Spleen (tissue), 11 donors: ENCODE measurements around the gene ITSN1. TPM values are rescaled to one million over a fixed set of nuclear protein-coding genes. Genes with fewer than 3 reads are reported as not detected.
A peak's percentile ranks its signal among the peaks of the same experiment; 100 is the strongest.

Experiments used
- DNase-seq: peaks from one replicate; pipeline ENCODE4 v3.0.0-alpha.2; 2020
- H3K27ac ChIP-seq, 8 donors: fragments of 200-600 bp; sonication (generic) in 7 of 8; 1 replicate in 4 of 8; 2 replicates in 4 of 8; pipeline versions ENCODE4 v1.5.0 to v1.8.0; 2016 to 2021; ENCODE audit warnings: inconsistent platforms in 4 of 8, mild to moderate bottlenecking in 4 of 8, moderate library complexity in 1 of 8
- H3K27me3 ChIP-seq, 7 donors: fragments of 200-600 bp; sonication (generic) in 6 of 7; replicated peaks in 1 of 7; 1 replicate in 4 of 7; 2 replicates in 3 of 7; pipeline versions ENCODE4 v1.5.0 to v1.8.0; 2016 to 2021; ENCODE audit warnings: inconsistent platforms in 3 of 7, mild to moderate bottlenecking in 1 of 7
- H3K36me3 ChIP-seq, 6 donors: fragments of 200-600 bp; sonication (generic) in 5 of 6; 1 replicate in 4 of 6; 2 replicates in 2 of 6; pipeline versions ENCODE4 v1.5.0 to v1.8.0; 2016 to 2021; ENCODE audit warnings: inconsistent platforms in 2 of 6
- H3K4me1 ChIP-seq, 6 donors: fragments of 200-600 bp; sonication (generic) in 5 of 6; 1 replicate in 3 of 6; 2 replicates in 3 of 6; pipeline versions ENCODE4 v1.5.0 to v1.8.0; 2016 to 2021; ENCODE audit warnings: inconsistent platforms in 3 of 6
- H3K4me3 ChIP-seq, 8 donors: fragments of 200-600 bp; sonication (generic) in 7 of 8; 1 replicate in 4 of 8; 2 replicates in 4 of 8; pipeline versions ENCODE4 v1.5.0 to v1.8.0; 2016 to 2021; ENCODE audit warnings: inconsistent platforms in 4 of 8, mild to moderate bottlenecking in 4 of 8, moderate library complexity in 2 of 8
- H3K9me3 ChIP-seq, 8 donors: fragments of 200-600 bp; sonication (generic) in 7 of 8; 1 replicate in 4 of 8; 2 replicates in 4 of 8; pipeline versions ENCODE4 v1.5.0 to v1.8.0; 2016 to 2021; ENCODE audit warnings: inconsistent platforms in 4 of 8
- POLR2A ChIP-seq, 3 donors: fragments of 450-650 bp; IDR thresholded peaks; one replicate each; pipeline ENCODE4 v1.5.1; 2017; ENCODE audit warnings: antibody characterized with exemption in 3 of 3, mild to moderate bottlenecking in 1 of 3
- POLR2AphosphoS5 ChIP-seq, 3 donors: sonication (generic); formaldehyde crosslinking; IDR thresholded peaks; one replicate each; pipeline ENCODE4 v1.5.1; 2017; ENCODE audit warnings: antibody characterized with exemption in 3 of 3
- WGBS, 5 donors: extraction: QIAGEN DNeasy Blood & Tissue Kit in 3 of 5; methylation state at CpG; one replicate each; pipeline versions ENCODE4 v1.1.5 to v1.1.7; 2013 to 2018; 5-methylcytosine and 5-hydroxymethylcytosine counted together
- intact Hi-C: fragments of 100-400 bp; cut with DNase I; formaldehyde crosslinking; loops from one replicate; pipeline ENCODE4 v1.15.0; 2023; ENCODE audit warnings: low total_unique reads
- polyA plus RNA-seq, 3 donors: library from polyadenylated mRNA; stranded (reverse); fragments of 200-250 nt; gene quantifications; one replicate each; pipeline ENCODE4 v1.2.1, GENCODE V29; 2013
- total RNA-seq, 7 donors: library from RNA; depleted of rRNA in 3 of 7; stranded (reverse); fragments of >200 nt in 3 of 7; fragmentation: NEBNext Ultra II Directional in 4 of 7; extraction: Animal tissue kit (Norgen Biotek cat#: 25700) in 4 of 7; gene quantifications; one replicate each; pipeline versions ENCODE4 v1.1.0 to v1.2.1, GENCODE V29; 2016 to 2021
- TF ChIP-seq, protein P1 (sequence below), 11 experiments: fragments of 200-600 bp in 7 of 11; fragments of 450-650 bp in 4 of 11; sonication (generic) in 4 of 11; IDR thresholded peaks in 8 of 11; conservative IDR thresholded peaks in 3 of 11; 1 replicate in 7 of 11; 2 replicates in 4 of 11; pipeline versions ENCODE4 v1.4.0 to v1.8.0; 2016 to 2021; ENCODE audit warnings: antibody characterized with exemption in 11 of 11, inconsistent platforms in 4 of 11, mild to moderate bottlenecking in 1 of 11
- donor health status: healthy with polysubstance abuse.
- donor health status: DM: no; HTN: no; CAD: no; lungs with moderate emphysema.
- donor health status: DM: no; HTN: no; CAD: no.
- donor health status: Bipolar disorder and iron deficiency.
- donor health status: healthy.
- donor health status: DM: no; HTN: no; CAD: no.
- donor health status: DM: yes; HTN: yes; CAD: no.

Gene ITSN1
- total and polyA plus RNA-seq, 10 donors, result 4.1 to 89.0 (median 42.6) TPM

DNA sequence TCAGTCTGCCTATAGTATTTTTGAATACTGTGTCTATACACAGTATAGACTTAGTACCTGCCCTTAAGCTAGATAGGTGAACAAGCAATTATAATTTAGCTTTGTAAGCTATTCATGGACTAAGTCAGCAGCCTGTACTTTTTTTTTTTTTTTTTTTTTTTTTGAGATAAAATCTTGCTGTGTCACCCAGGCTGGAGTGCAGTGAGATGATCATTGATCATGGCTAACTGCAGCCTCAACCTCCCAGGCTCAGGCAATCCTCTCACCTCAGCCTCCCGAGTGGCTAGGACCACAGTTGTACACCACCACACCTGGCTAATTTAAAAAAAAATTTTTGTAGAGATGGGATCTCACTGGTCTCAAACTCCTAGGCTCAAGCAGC, 17.3 kb downstream of the ITSN1 start:
- intact Hi-C loops, result no loop called here
- DNase-seq, result no peak
- H3K9me3 ChIP-seq, result peaks cover 0 to 4% (median 0%) of the 10 kb centered on the region in 8 donors
- 76 to 100% (median 89%) methylated on average over 1 of the region's 1 CpG for WGBS, 5 donors
- H3K27me3 ChIP-seq, result no peaks in the 10 kb centered on the region
- H3K4me3 ChIP-seq, result no peak overlapping the region
- no peaks in the 10 kb centered on the region for H3K36me3 ChIP-seq
- TF ChIP-seq POLR2AphosphoS5 (IDR thresholded peaks at IDR 0.05), result no peak
- no peak for TF ChIP-seq POLR2A (IDR thresholded peaks at IDR 0.05)
- TF ChIP-seq, protein P1, sequence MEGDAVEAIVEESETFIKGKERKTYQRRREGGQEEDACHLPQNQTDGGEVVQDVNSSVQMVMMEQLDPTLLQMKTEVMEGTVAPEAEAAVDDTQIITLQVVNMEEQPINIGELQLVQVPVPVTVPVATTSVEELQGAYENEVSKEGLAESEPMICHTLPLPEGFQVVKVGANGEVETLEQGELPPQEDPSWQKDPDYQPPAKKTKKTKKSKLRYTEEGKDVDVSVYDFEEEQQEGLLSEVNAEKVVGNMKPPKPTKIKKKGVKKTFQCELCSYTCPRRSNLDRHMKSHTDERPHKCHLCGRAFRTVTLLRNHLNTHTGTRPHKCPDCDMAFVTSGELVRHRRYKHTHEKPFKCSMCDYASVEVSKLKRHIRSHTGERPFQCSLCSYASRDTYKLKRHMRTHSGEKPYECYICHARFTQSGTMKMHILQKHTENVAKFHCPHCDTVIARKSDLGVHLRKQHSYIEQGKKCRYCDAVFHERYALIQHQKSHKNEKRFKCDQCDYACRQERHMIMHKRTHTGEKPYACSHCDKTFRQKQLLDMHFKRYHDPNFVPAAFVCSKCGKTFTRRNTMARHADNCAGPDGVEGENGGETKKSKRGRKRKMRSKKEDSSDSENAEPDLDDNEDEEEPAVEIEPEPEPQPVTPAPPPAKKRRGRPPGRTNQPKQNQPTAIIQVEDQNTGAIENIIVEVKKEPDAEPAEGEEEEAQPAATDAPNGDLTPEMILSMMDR (IDR thresholded peaks at IDR 0.05 in 8 of 11, conservative IDR thresholded peaks at IDR 0.05 in 3 of 11), result no peak
- H3K27ac ChIP-seq, result peak overlapping the region in 3 of 8 donors; percentile 12 to 81 (median 32)
- H3K4me1 ChIP-seq, result peaks cover 14 to 57% (median 34%) of the 10 kb centered on the region in 6 donors

- peaks cover 0 to 4% (median 0%) of the 10 kb centered on the region in 8 donors for H3K9me3 ChIP-seq
- peak overlapping the region in 2 of 8 donors; percentile 32 to 43 for H3K27ac ChIP-seq
- WGBS, 5 donors, result 73 to 89% (median 85%) methylated on average over 1 of the region's 1 CpG
- no peak for DNase-seq
- intact Hi-C loops, result no loop called here
- H3K4me3 ChIP-seq, result no peak overlapping the region
- H3K36me3 ChIP-seq, result no peaks in the 10 kb centered on the region
- no peak for TF ChIP-seq POLR2AphosphoS5 (IDR thresholded peaks at IDR 0.05)
- TF ChIP-seq POLR2A (IDR thresholded peaks at IDR 0.05), result no peak
- TF ChIP-seq, protein P1 (IDR thresholded peaks at IDR 0.05 in 8 of 11, conservative IDR thresholded peaks at IDR 0.05 in 3 of 11), result no peak
- no peaks in the 10 kb centered on the region for H3K27me3 ChIP-seq
- peaks cover 14 to 49% (median 27%) of the 10 kb centered on the region in 6 donors for H3K4me1 ChIP-seq
Measured at GRCh38 chr21:33660406-33660805, 18.1 kb downstream of the ITSN1 start.

DNA sequence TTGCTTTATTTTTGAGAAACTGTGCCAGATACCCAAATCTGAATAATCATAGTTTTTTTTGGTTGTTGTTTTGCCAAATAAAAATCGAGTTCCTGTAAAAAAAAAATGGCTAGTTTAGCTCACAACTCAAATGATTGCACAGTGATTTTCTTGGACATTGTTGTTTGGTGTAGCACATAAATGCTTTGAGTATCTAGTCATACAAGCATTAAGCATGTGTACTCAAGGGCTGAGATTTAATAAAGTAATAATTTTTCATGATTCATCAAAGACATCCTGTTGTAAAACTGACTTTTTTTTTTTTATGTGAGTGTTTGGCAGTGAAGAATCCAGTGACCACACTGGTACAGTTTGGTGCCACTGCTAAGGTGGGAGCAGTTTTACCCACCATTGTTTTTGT, 18.8 kb downstream of the ITSN1 start:
- DNase-seq, result no peak
- intact Hi-C loops, result no loop called here
- Histone ChIP-seq H3K4me1 (peaks cover 7 to 46% (median 21%) of the 10 kb centered on the region in 6 donors), H3K4me3 (no peak overlapping the region), H3K27ac (no peak overlapping the region), H3K36me3 (no peaks in the 10 kb centered on the region), H3K9me3 (peaks cover 0 to 4% (median 0%) of the 10 kb centered on the region in 8 donors), H3K27me3 (no peaks in the 10 kb centered on the region)
- 78 to 85% (median 82%) methylated on average over 1 of the region's 1 CpG for WGBS, 5 donors
- TF ChIP-seq POLR2A (IDR thresholded peaks at IDR 0.05) (no peak), POLR2AphosphoS5 (IDR thresholded peaks at IDR 0.05) (no peak)
- TF ChIP-seq, protein P1 (IDR thresholded peaks at IDR 0.05 in 8 of 11, conservative IDR thresholded peaks at IDR 0.05 in 3 of 11), result no peak

DNA sequence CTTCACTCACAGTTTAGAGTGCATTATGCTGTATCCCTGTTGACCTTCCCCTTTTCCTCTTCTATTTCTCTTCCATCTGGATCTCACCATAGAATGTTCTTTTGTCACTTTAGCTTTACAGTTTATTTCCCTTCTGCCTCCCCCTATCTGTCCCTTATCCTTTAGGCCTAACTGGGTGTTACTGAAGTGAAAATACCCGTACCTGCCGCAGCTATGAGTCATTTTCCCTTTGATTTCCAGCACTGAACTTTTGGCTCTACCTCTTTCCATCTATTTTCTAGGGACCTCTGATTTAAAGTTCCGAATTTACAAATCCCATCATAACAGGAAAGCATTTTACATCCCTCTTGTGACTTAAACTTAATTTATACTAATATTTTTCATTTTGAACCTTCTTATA, 19.7 kb downstream of the ITSN1 start:
- DNase-seq, result no peak
- H3K9me3 ChIP-seq, result peaks cover 0 to 4% (median 0%) of the 10 kb centered on the region in 8 donors
- intact Hi-C loops, result no loop called here
- TF ChIP-seq, protein P1 (IDR thresholded peaks at IDR 0.05 in 8 of 11, conservative IDR thresholded peaks at IDR 0.05 in 3 of 11), result no peak
- no peak for TF ChIP-seq POLR2A (IDR thresholded peaks at IDR 0.05)
- no peak for TF ChIP-seq POLR2AphosphoS5 (IDR thresholded peaks at IDR 0.05)
- no peaks in the 10 kb centered on the region for H3K36me3 ChIP-seq
- 68 to 82% (median 79%) methylated on average over 3 of the region's 3 CpGs for WGBS, 5 donors
- no peak overlapping the region for H3K4me3 ChIP-seq
- no peaks in the 10 kb centered on the region for H3K27me3 ChIP-seq
- no peak overlapping the region for H3K27ac ChIP-seq
- H3K4me1 ChIP-seq, result peaks cover 0 to 38% (median 16%) of the 10 kb centered on the region in 6 donors
